Mucosa of gallbladder (tissue), 1 donor: ENCODE data around the gene PRTFDC1. TPM values are rescaled to one million over a fixed set of nuclear protein-coding genes. Genes with fewer than 3 reads are reported as not detected.

ENCODE experiments used
- DNase-seq: peaks from one replicate; pipeline ENCODE4 v3.0.0-alpha.2; 2020; ENCODE audit warnings: low spot score
- total RNA-seq: library from RNA; stranded (reverse); gene quantifications from one replicate; pipeline ENCODE4 v1.2.1, GENCODE V29; 2021
- donor health status: DM: no; HTN: no; CAD: no.

PRTFDC1 gene
- total RNA-seq, 1 donor from 2014 or later, result 12.0 TPM

GRCh38 chr10:24902400-24902728 is 50.0 kb downstream of the PRTFDC1 start:
- DNase-seq, result no peak

GRCh38 chr10:24901686-24902399 is 50.6 kb downstream of the PRTFDC1 start:
- peak; percentile 85 for DNase-seq

- DNase-seq, result no peak
These were observed 51.3 kb downstream of the PRTFDC1 start for GRCh38 chr10:24900888-24901685.

GRCh38 chr10:24899571-24899970 is 52.8 kb downstream of the PRTFDC1 start:
- DNase-seq, result no peak

GRCh38 chr10:24898501-24898900 is 53.9 kb downstream of the PRTFDC1 start:
- DNase-seq, result no peak

GRCh38 chr10:24897326-24897926 is 55.0 kb downstream of the PRTFDC1 start:
- no peak for DNase-seq

- DNase-seq, result no peak
These were observed 57.7 kb downstream of the PRTFDC1 start for GRCh38 chr10:24894728-24895127.

- no peak for DNase-seq
These were observed 58.1 kb downstream of the PRTFDC1 start for GRCh38 chr10:24894309-24894708.

GRCh38 chr10:24893127-24893526 is 59.3 kb downstream of the PRTFDC1 start:
- no peak for DNase-seq

- DNase-seq, result no peak
These were observed 60.6 kb downstream of the PRTFDC1 start for GRCh38 chr10:24891823-24892222.

GRCh38 chr10:24889639-24890038 is 62.8 kb downstream of the PRTFDC1 start:
- DNase-seq, result no peak

GRCh38 chr10:24887855-24888231 is 64.6 kb downstream of the PRTFDC1 start:
- no peak for DNase-seq

GRCh38 chr10:24886290-24886680 is 66.1 kb downstream of the PRTFDC1 start:
- no peak for DNase-seq

- no peak for DNase-seq
These were observed 66.7 kb downstream of the PRTFDC1 start for GRCh38 chr10:24885551-24886289.

- DNase-seq, result no peak
These were observed 67.6 kb downstream of the PRTFDC1 start for GRCh38 chr10:24884793-24885192.

GRCh38 chr10:24884316-24884715 is 68.1 kb downstream of the PRTFDC1 start:
- DNase-seq, result no peak

- DNase-seq, result no peak
These were observed 69.2 kb downstream of the PRTFDC1 start for GRCh38 chr10:24883176-24883575.

- DNase-seq, result peak; percentile 24
These were observed 70.2 kb downstream of the PRTFDC1 start for GRCh38 chr10:24882047-24882698.

GRCh38 chr10:24879861-24880260 is 72.5 kb downstream of the PRTFDC1 start:
- DNase-seq, result no peak

GRCh38 chr10:24874133-24874532 is 78.3 kb downstream of the PRTFDC1 start:
- DNase-seq, result no peak

GRCh38 chr10:24873281-24873683 is 79.1 kb downstream of the PRTFDC1 start:
- DNase-seq, result peak; percentile 29

- DNase-seq, result no peak
These were observed 79.6 kb downstream of the PRTFDC1 start for GRCh38 chr10:24872790-24873182.
